Fibroblast of mammary gland (primary cell): ENCODE results near the gene PTPRM.

Experiments
- DNase-seq: peaks from one replicate; pipeline ENCODE4 v3.0.0-alpha.2; 2010; ENCODE audit warnings: low read depth
- H3K4me3 ChIP-seq: 2 replicates; pipeline ENCODE4 v1.5.1; 2011; ENCODE audit warnings: low read depth, mild to moderate bottlenecking, low read length, moderate library complexity; ENCODE audit not compliant: control insufficient read depth
- TF ChIP-seq, protein P1 (sequence below): conservative IDR thresholded peaks from 2 replicates; pipeline ENCODE4 v1.5.1; 2011; ENCODE audit warnings: low read depth, low read length, inconsistent platforms; ENCODE audit not compliant: control insufficient read depth, insufficient read depth

PTPRM gene

DNA sequence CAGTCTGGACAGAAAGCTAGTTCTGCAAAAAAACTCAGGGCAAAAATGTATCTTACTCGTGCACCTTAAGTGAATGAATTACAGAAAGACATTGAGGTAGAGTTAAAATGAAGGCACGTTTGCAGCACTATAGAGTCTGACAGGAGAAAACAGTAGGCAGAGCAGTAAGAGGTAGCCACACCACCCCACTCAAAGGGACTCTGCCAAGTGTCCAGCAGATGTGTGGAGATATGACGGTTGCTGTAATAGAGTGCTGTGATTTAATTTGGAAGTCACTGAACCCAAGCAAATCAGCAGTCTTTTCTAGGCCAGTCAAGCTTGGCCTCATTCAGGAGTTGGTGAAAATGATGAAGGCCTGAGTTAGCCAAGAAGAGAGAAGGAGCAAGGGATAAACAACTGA, 464.4 kb downstream of the PTPRM start:
- no peak overlapping the region for H3K4me3 ChIP-seq
- no peak for DNase-seq
- TF ChIP-seq, protein P1, sequence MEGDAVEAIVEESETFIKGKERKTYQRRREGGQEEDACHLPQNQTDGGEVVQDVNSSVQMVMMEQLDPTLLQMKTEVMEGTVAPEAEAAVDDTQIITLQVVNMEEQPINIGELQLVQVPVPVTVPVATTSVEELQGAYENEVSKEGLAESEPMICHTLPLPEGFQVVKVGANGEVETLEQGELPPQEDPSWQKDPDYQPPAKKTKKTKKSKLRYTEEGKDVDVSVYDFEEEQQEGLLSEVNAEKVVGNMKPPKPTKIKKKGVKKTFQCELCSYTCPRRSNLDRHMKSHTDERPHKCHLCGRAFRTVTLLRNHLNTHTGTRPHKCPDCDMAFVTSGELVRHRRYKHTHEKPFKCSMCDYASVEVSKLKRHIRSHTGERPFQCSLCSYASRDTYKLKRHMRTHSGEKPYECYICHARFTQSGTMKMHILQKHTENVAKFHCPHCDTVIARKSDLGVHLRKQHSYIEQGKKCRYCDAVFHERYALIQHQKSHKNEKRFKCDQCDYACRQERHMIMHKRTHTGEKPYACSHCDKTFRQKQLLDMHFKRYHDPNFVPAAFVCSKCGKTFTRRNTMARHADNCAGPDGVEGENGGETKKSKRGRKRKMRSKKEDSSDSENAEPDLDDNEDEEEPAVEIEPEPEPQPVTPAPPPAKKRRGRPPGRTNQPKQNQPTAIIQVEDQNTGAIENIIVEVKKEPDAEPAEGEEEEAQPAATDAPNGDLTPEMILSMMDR, result no peak

DNA sequence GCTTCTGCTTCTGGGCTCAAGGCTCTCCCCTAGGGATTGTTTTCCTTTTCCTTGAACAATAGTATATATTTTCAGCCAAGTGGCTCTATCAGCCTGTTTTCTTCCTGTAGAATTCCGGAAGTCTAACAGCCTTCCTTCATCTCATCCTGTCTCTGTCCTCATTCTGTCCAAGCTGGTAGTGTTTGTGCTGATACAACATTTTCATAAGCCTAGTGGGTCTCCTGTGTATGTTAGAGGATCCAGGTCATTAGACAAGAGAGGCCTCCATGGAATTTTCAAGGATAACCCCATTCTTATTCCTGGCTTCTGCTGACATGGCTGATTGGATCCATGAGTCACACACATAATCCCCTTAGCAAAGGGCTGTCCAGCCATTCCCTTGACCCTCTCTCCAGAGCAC, 467.6 kb downstream of the PTPRM start:
- TF ChIP-seq, protein P1, result no peak
- no peak for DNase-seq
- H3K4me3 ChIP-seq, result no peak overlapping the region

DNA sequence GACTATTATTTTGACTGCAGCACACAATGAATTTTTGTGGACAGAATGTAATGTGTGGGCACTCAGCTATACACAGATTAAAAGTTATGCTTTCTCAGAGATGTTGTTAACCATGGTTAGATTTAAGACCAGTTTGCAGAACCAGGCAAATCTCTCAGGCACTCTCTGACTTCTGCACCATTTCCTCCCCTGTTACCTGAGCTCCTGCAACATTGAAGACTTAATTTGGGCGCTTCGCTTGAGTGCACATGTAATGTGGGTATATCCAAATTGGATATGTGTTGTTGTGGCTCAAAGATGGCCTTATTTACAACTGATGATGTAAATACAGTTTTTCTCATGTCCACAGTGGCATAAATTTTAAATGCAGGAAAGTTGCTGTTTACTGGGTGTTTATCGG, 469.4 kb downstream of the PTPRM start:
- DNase-seq, result no peak
- H3K4me3 ChIP-seq, result no peak overlapping the region
- TF ChIP-seq, protein P1, result no peak

DNA sequence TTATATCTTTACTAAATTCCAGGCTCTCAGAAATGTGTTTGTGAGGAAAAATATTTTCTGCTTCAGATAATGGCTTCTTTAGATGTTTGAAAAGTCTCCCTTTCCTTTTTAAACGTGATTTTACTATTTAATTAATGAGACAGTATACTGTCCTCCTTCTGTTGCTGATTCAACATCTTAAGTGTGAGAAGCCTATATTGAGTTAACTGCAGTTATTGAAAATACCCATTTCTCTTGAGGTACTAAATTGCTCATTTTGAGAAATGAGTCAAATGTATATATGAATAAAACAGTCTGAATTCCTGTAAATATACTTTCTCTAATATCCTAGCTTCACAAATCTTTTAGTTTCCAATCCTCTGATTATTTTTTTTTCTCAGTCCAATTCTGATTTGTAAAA, 470.2 kb downstream of the PTPRM start:
- H3K4me3 ChIP-seq, result no peak overlapping the region
- TF ChIP-seq, protein P1, result no peak
- no peak for DNase-seq

DNA sequence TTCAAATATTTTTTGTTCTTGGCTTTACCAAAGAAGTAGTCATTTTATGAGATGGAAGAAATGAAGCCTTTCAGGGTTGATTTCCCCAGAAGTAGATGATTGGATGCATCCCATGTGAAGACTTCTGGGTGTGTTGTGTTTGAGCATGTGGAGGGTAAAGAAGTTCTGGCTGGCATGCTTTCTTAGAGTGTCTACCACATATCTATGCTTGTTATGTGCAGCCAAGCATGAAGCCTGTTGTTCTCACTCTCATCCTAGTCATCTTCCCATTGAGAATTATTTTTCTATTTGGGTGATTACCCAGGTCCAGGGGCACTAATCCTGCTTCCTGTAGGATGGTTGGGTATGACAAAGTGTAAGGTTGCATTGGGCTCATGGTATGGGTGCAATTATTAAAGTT, 472.9 kb downstream of the PTPRM start:
- TF ChIP-seq, protein P1, result no peak
- no peak overlapping the region for H3K4me3 ChIP-seq
- no peak for DNase-seq

DNA sequence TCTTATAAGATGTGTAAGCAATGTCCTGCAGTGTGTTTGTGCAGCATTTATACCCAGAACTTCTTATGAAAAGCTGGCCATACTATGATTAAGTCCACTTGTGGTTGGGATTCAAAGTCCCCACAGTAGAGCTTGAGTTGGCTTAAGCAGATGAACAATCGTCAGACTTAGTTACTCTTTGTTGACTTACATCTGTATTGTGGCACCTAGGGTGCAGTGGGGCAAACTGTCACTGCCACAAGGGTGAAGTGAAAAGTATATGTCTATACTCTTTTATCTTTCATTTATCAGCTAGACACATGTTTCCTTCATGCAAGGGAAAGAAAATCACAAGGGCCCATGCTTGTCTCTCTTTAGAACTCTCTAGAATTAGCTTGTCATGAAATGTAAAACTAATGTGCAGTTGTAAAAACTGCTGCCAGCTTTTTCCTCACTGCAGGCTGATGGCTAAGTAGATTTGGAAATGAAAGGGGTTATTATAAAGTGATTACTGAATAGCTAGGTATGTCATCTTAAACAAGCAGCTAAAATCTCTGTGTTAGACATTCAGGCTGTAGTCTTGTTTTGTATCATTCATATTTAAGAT, 474.5 kb downstream of the PTPRM start:
- no peak overlapping the region for H3K4me3 ChIP-seq
- DNase-seq, result no peak
- TF ChIP-seq, protein P1, result no peak

DNA sequence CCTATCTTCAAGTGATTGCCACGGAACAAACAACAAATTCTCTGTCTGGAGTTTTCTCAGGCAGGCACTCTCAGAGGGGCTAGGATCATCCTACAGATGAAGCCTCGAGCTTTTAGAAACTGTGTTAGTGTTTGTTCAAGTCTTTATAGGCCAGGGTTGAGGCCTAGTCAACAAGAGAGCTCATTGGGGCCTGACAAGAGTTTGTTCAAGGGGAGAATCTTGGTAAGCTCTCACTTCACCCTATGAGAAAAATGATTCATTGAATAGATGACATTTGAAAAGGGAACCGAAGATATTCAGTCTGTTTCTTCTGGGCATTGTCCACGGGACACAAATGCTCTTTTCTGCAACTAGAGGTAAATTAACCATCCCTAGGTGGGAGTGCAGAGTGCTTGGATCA, 476.9 kb downstream of the PTPRM start:
- TF ChIP-seq, protein P1, result no peak
- DNase-seq, result no peak
- H3K4me3 ChIP-seq, result no peak overlapping the region
